H9 (cell line): ENCODE data around the gene PLOD1. TPM values are rescaled to one million over a fixed set of nuclear protein-coding genes. Genes with fewer than 3 reads are reported as not detected.

ENCODE experiments used
- DNase-seq: peaks from one replicate; pipeline ENCODE4 v3.0.0-alpha.2; 2017
- H2AFZ ChIP-seq: one replicate; pipeline ENCODE4 v1.6.1; 2013; ENCODE audit warnings: mild to moderate bottlenecking, low read length, control low read depth, moderate library complexity
- H2AK5ac ChIP-seq: 2 replicates; pipeline ENCODE4 v1.6.1; 2013; ENCODE audit warnings: low read length, control low read depth, mixed read lengths; ENCODE audit not compliant: insufficient read length
- H2BK120ac ChIP-seq: one replicate; pipeline ENCODE4 v1.6.1; 2013; ENCODE audit warnings: low read depth, mild to moderate bottlenecking, low read length, control low read depth, inconsistent platforms; ENCODE audit not compliant: poor library complexity, severe bottlenecking
- H2BK12ac ChIP-seq: 2 replicates; pipeline ENCODE4 v1.6.1; 2013; ENCODE audit warnings: low read length, control low read depth, mixed read lengths, low read depth; ENCODE audit not compliant: insufficient read length
- H2BK15ac ChIP-seq: 2 replicates; pipeline ENCODE4 v1.6.1; 2013; ENCODE audit warnings: low read depth, low read length, control low read depth
- H2BK20ac ChIP-seq: one replicate; pipeline ENCODE4 v1.6.1; 2013; ENCODE audit warnings: low read depth, mild to moderate bottlenecking, low read length, control low read depth, inconsistent platforms; ENCODE audit not compliant: poor library complexity, severe bottlenecking
- H2BK5ac ChIP-seq: 2 replicates; pipeline ENCODE4 v1.6.1; 2013; ENCODE audit warnings: low read length, control low read depth, mixed read lengths; ENCODE audit not compliant: insufficient read length
- H3K14ac ChIP-seq: 2 replicates; pipeline ENCODE4 v1.6.1; 2013; ENCODE audit warnings: low read length, control low read depth; ENCODE audit not compliant: insufficient read depth
- H3K18ac ChIP-seq: 2 replicates; pipeline ENCODE4 v1.6.1; 2013; ENCODE audit warnings: low read depth, mild to moderate bottlenecking, mixed read lengths, low read length, control low read depth; ENCODE audit not compliant: insufficient read length
- H3K23ac ChIP-seq: 2 replicates; pipeline ENCODE4 v1.6.1; 2013; ENCODE audit warnings: low read length, control low read depth, mixed read lengths, low read depth; ENCODE audit not compliant: insufficient read length
- H3K23me2 ChIP-seq: 2 replicates; pipeline ENCODE4 v1.6.1; 2013; ENCODE audit warnings: low read depth, mild to moderate bottlenecking, mixed read lengths, low read length, control low read depth; ENCODE audit not compliant: insufficient read length, poor library complexity, severe bottlenecking
- H3K27ac ChIP-seq: 2 replicates; pipeline ENCODE4 v1.5.1; 2013; ENCODE audit warnings: low read length, control low read depth, mixed read lengths, low read depth; ENCODE audit not compliant: insufficient read length
- H3K27me3 ChIP-seq: 2 replicates; pipeline ENCODE4 v1.6.1; 2013; ENCODE audit warnings: low read length, control low read depth, inconsistent platforms; ENCODE audit not compliant: insufficient read depth
- H3K4ac ChIP-seq: 2 replicates; pipeline ENCODE4 v1.6.1; 2013; ENCODE audit warnings: low read depth, mild to moderate bottlenecking, control low read depth, inconsistent platforms, low read length, moderate library complexity
- H3K4me1 ChIP-seq: 2 replicates; pipeline ENCODE4 v1.6.1; 2013; ENCODE audit warnings: low read length, control low read depth, inconsistent platforms; ENCODE audit not compliant: insufficient read depth
- H3K4me2 ChIP-seq: 2 replicates; pipeline ENCODE4 v1.6.1; 2013; ENCODE audit warnings: low read length, control low read depth, mixed read lengths; ENCODE audit not compliant: insufficient read length, insufficient read depth
- H3K56ac ChIP-seq: 2 replicates; pipeline ENCODE4 v1.6.1; 2013; ENCODE audit warnings: low read depth, mild to moderate bottlenecking, mixed read lengths, low read length, control low read depth; ENCODE audit not compliant: insufficient read length
- H3K79me1 ChIP-seq: 2 replicates; pipeline ENCODE4 v1.6.1; 2013; ENCODE audit warnings: low read depth, mild to moderate bottlenecking, moderate library complexity, low read length, control low read depth, inconsistent platforms; ENCODE audit not compliant: insufficient read depth, poor library complexity, severe bottlenecking
- H3K79me2 ChIP-seq: 2 replicates; pipeline ENCODE4 v1.6.1; 2013; ENCODE audit warnings: low read length, control low read depth, inconsistent platforms; ENCODE audit not compliant: insufficient read depth
- H3K9ac ChIP-seq: 2 replicates; pipeline ENCODE4 v1.6.1; 2013; ENCODE audit warnings: low read length, control low read depth, mixed read lengths; ENCODE audit not compliant: insufficient read length; ENCODE audit errors: extremely low read depth
- H3K9me3 ChIP-seq: one replicate; pipeline ENCODE4 v1.6.1; 2013; ENCODE audit warnings: low read depth, low read length, inconsistent platforms; ENCODE audit not compliant: control insufficient read depth
- H3T11ph ChIP-seq: one replicate; pipeline ENCODE4 v1.6.1; 2013; ENCODE audit warnings: mild to moderate bottlenecking, low read length, control low read depth, inconsistent platforms
- H4K20me1 ChIP-seq: one replicate; pipeline ENCODE4 v1.6.1; 2013; ENCODE audit not compliant: control insufficient read depth, insufficient read length, insufficient read depth
- H4K5ac ChIP-seq: 2 replicates; pipeline ENCODE4 v1.6.1; 2013; ENCODE audit warnings: low read depth, mild to moderate bottlenecking, mixed read lengths, low read length, control low read depth; ENCODE audit not compliant: insufficient read length
- H4K8ac ChIP-seq: replicated peaks from 2 replicates; pipeline ENCODE4 v1.6.1; 2013; ENCODE audit warnings: low read length, control low read depth, mixed read lengths, low read depth; ENCODE audit not compliant: insufficient read length
- H4K91ac ChIP-seq: 2 replicates; pipeline ENCODE4 v1.6.1; 2013; ENCODE audit warnings: low read depth, mild to moderate bottlenecking, moderate library complexity, mixed read lengths, low read length, control low read depth; ENCODE audit not compliant: insufficient read length
- H3K27ac Mint-ChIP-seq, 3 experiments: 2 replicates in 2 of 3; 3 replicates in 1 of 3; pipeline ENCODE4 v1.8.0; 2020 to 2021; ENCODE audit warnings: mixed read lengths in 3 of 3, mild to moderate bottlenecking in 1 of 3, moderate library complexity in 1 of 3
- H3K27me3 Mint-ChIP-seq: 2 replicates; pipeline ENCODE4 v1.8.0; 2021; ENCODE audit warnings: low read depth, mild to moderate bottlenecking, moderate library complexity, mixed read lengths
- H3K36me3 Mint-ChIP-seq, 3 experiments: 2 replicates in 2 of 3; 3 replicates in 1 of 3; pipeline ENCODE4 v1.8.0; 2020 to 2021; ENCODE audit warnings: low read depth in 3 of 3, mixed read lengths in 3 of 3; ENCODE audit not compliant: insufficient read depth in 1 of 3
- H3K4me1 Mint-ChIP-seq, 2 experiments: 2 replicates each; pipeline ENCODE4 v1.8.0; 2020; ENCODE audit warnings: mixed read lengths in 2 of 2
- H3K4me3 Mint-ChIP-seq, 2 experiments: 2 replicates in 1 of 2; 3 replicates in 1 of 2; pipeline ENCODE4 v1.8.0; 2020 to 2021; ENCODE audit warnings: mild to moderate bottlenecking in 2 of 2, mixed read lengths in 2 of 2, moderate library complexity in 1 of 2
- H3K9me3 Mint-ChIP-seq, 2 experiments: 2 replicates in 1 of 2; 3 replicates in 1 of 2; pipeline ENCODE4 v1.8.0; 2020; ENCODE audit warnings: mild to moderate bottlenecking in 2 of 2, mixed read lengths in 2 of 2, moderate library complexity in 1 of 2
- WGBS: extraction: QIAGEN DNeasy Blood & Tissue Kit; methylation state at CpG from one replicate; pipeline ENCODE4 v1.1.7; 2013; ENCODE audit warnings: missing lambda C conversion rate, low lambda C conversion rate, mixed read lengths; ENCODE audit not compliant: insufficient read length; ENCODE audit errors: extremely low coverage; 5-methylcytosine and 5-hydroxymethylcytosine counted together
- total RNA-seq: library from RNA; stranded (reverse); gene quantifications from 2 replicates; pipeline ENCODE4 v1.2.1, GENCODE V29; 2021
- TF ChIP-seq, protein P1 (sequence below): fragments of 200-600 bp; sonication (generic); conservative IDR thresholded peaks from 3 replicates; pipeline ENCODE4 v1.8.0; 2021; ENCODE audit warnings: antibody characterized with exemption, mild to moderate bottlenecking

Gene PLOD1
- total RNA-seq, 1 experiment from 2014 or later: 57.0 TPM

DNA sequence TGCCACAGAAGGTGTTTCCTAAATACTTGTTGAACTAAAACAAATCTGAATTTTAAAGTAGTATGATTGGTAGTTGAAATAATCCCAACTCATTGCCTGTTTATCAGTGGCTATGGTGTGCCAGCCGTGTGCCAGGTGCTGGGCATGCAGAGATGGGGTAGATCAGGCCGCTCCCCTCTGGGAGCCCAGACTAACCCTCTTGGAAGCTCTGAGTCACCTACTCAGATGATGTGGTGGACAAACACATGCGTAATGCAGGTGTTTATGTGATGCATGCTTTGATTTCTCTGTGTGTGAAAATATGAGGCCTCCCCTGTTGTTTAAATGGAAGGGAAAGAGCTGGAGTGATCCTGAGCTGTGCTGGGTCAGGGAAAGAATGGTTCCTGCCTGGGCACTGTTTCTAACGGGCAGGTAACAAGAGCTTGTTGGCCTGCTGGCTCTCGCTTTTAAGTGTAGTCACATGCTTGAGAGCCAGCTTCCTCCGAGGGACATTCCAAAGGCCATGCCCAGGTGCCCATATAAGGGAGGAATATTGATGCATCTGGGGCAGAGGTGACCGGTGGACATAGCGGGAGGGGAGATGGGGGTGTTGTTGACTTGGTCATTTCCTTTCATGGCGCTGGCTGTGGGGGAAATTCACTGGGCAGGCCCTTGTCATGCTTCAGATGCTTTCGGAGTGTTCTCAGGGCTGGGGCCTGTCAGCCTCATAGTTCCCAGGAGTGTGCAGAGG lies 56.0 kb downstream of the PLOD1 start:
- no peak overlapping the region for H2BK5ac ChIP-seq
- TF ChIP-seq, protein P1, sequence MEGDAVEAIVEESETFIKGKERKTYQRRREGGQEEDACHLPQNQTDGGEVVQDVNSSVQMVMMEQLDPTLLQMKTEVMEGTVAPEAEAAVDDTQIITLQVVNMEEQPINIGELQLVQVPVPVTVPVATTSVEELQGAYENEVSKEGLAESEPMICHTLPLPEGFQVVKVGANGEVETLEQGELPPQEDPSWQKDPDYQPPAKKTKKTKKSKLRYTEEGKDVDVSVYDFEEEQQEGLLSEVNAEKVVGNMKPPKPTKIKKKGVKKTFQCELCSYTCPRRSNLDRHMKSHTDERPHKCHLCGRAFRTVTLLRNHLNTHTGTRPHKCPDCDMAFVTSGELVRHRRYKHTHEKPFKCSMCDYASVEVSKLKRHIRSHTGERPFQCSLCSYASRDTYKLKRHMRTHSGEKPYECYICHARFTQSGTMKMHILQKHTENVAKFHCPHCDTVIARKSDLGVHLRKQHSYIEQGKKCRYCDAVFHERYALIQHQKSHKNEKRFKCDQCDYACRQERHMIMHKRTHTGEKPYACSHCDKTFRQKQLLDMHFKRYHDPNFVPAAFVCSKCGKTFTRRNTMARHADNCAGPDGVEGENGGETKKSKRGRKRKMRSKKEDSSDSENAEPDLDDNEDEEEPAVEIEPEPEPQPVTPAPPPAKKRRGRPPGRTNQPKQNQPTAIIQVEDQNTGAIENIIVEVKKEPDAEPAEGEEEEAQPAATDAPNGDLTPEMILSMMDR: no peak
- Mint-ChIP-seq H3K9me3 (no peaks in the 10 kb centered on the region), H3K36me3 (peaks cover 38 to 73% (median 61%) of the 10 kb centered on the region in 3 experiments), H3K4me1 (no peaks in the 10 kb centered on the region), H3K27me3 (no peaks in the 10 kb centered on the region; the same call in 1 of the 2 replicates), H3K4me3 (no peak overlapping the region), H3K27ac (peak overlapping the region in 1 of 3 experiments; percentile 79; a peak in 1 of 7 replicates)
- H4K91ac ChIP-seq: no peak overlapping the region
- no CpG with 5 or more reads among the region's 10 CpGs for WGBS
- no peak overlapping the region for H3K14ac ChIP-seq
- no peak overlapping the region for H3K4me2 ChIP-seq
- no peak overlapping the region for H2BK12ac ChIP-seq
- no peaks in the 10 kb centered on the region for H3K9me3 ChIP-seq
- H4K20me1 ChIP-seq: no peaks in the 10 kb centered on the region
- H3K9ac ChIP-seq: no peak overlapping the region
- no peak overlapping the region for H2AFZ ChIP-seq
- no peak overlapping the region for H3K18ac ChIP-seq
- H2AK5ac ChIP-seq: no peak overlapping the region
- no peak for DNase-seq
- no peak overlapping the region for H4K8ac ChIP-seq
- no peak overlapping the region for H3K4ac ChIP-seq
- H3K4me1 ChIP-seq: no peaks in the 10 kb centered on the region
- peaks cover 6% of the 10 kb centered on the region for H3K79me1 ChIP-seq
- H3T11ph ChIP-seq: no peak overlapping the region
- H3K79me2 ChIP-seq: peaks cover 6% of the 10 kb centered on the region; the same call in 1 of the 2 replicates
- no peak overlapping the region for H2BK15ac ChIP-seq
- H2BK120ac ChIP-seq: no peak overlapping the region
- H3K23me2 ChIP-seq: no peaks in the 10 kb centered on the region
- H3K27me3 ChIP-seq: no peaks in the 10 kb centered on the region
- no peak overlapping the region for H3K56ac ChIP-seq
- H3K23ac ChIP-seq: no peak overlapping the region
- no peak overlapping the region for H3K27ac ChIP-seq
- no peak overlapping the region for H4K5ac ChIP-seq
- no peak overlapping the region for H2BK20ac ChIP-seq
